IPS DF 19.7 (cell line): ENCODE data around the gene SEC31A.
"Not testable (repeated sequence)": the region's sequence is repeated elsewhere in the genome, so short reads cannot be mapped to it uniquely, and the experiment has no call there.

Source experiments
- DNase-seq: peaks from one replicate; pipeline ENCODE4 v3.0.0-alpha.2; 2013; ENCODE audit warnings: low read depth, low spot score

The SEC31A gene

DNA sequence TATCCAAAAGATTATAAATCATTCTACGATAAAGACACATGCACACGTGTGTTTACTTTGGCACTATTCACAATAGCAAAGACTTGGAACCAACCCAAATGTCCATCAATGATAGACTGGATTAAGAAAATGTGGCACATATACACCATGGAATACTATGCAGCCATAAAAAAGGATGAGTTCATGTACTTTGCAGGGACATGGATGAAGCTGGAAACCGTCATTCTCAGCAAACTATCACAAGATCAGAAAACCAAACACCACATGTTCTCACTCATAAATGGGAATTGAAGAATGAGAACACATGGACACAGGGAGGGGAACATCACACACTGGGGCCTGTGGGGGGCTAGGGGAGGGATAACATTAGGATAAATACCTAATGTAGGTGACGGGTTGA lies 57.9 kb downstream of the SEC31A start:
- DNase-seq = not testable (repeated sequence)

- DNase-seq = no peak
Measured at GRCh38 chr4:82825425-82825824, 65.5 kb downstream of the SEC31A start.

DNA sequence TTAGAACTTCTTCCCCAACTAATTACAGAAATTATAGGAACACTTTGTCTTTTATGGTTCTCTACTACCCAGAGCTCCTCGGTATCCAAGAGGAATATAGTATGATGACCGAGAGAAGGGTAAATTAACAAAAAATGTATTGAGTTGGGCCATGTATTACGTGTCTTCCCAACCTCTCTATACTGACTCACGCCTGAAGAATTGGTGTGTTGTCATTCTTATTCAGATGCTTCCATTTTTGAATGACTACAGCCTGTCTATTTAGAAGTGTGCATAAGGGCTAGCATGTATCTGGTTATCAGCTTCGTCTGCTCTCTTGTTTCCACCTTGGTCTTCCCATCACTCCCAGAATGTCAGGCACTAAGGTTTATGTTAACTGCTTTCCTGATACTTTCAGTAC lies 67.9 kb downstream of the SEC31A start:
- no peak for DNase-seq

- DNase-seq = no peak
Measured at GRCh38 chr4:82820689-82821088, 70.3 kb downstream of the SEC31A start.

DNA sequence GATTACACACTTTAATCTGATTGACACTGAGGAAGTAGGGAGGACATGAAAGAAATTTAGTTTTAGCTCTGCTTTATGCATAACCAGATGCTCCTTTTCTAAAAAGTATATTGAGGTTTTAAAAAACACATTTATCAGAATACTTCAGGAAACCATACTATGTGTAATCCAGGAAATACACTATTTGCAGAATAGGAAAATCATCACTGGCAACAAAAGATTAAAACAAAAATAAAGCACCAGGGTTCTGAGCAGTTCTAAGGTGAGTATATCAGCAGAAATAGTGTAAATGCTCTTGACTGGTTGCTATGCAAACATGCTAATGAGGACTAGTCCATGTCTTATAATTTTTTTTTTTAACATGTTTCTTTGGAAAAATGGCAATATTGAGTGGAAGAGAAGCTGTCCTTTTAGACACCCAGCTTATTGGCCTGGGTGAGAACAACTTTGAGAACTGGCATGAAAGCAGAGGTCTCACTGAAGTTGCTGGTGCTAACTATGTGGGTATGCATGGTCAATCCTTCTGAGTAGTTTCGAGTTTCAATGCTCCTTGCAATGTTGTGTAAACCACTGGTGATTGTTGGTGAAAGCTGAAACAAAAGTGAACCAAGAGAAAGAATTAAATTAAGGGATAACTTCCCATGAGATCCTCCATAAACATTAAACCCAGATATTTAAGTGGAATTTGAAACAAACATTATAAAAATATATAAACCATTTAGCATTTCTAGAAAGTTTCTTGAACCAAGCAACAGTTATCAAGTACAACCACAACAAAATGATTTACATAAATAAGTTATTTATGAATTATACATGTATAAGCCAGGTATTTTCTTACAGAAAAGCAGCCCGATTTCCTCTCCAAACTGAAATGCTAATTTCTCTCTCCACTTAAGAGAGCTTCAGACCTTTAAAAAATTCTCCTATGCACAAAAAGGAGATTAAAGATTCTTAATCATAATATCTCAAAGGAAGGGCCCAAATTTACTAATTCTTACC lies 72.0 kb downstream of the SEC31A start:
- no peak for DNase-seq

DNA sequence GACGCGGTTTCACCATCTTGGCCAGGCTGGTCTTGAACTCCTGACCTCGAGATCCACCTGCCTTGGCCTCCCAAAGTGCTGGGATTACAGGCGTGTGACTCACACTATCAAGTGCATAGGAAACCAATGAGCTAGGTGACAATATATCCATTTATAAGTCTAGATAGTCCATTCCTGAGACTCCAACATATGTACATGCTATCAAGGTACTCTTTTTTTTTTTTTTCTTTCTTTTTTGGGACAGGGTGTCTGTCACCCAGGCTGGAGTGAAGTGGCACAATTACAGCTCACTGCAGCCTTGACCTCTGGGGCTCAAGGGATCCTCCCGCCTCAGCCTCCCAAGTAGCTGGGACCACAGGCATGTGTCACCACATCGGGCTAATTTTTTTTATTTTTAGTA lies 74.1 kb downstream of the SEC31A start:
- not testable (repeated sequence) for DNase-seq

DNA sequence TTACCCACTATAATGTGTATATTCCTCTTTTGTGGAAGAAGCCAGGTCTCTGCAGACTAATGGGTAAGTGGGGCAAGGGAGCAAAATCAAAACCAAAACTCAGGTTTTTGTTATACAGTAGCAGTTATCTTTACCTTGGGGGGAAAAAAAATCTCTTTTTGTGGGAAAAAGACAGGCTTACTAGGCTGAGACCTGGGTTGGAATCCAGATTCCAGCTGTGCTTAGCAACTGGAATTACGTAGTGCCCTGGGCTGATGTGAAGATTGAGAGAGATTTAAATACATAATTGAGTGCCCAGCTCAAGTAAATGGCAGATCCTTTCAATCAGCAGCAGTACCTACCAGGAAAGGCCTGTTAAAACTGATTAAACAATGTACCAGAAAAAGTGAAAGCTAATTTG lies 76.9 kb downstream of the SEC31A start:
- no peak for DNase-seq

GRCh38 chr4:82811838-82812341 lies 79.1 kb downstream of the SEC31A start:
- no peak for DNase-seq

- DNase-seq = no peak
Measured at GRCh38 chr4:82811392-82811791, 79.6 kb downstream of the SEC31A start.

DNA sequence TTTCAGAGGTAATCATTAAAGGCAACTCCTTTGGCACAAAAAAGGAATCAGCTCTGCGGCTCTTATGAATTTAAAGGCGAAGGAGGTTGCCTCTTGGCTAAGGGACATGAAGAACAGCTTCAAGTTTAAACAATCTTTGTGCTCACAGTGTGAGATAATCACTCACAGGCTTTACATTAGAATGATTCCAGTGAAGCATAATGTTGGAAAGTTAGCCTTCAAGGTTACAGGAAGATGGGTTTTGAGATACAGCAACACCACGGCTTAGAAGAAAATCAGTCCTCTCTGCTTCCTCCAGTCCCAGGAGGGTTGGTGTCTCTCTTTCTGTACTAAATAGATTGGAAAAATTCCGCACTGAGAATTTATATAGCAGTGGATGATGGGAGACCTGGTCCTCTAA lies 80.8 kb downstream of the SEC31A start:
- no peak for DNase-seq

- no peak for DNase-seq
Measured at GRCh38 chr4:82809619-82810018, 81.3 kb downstream of the SEC31A start.

GRCh38 chr4:82803746-82804145 lies 87.2 kb downstream of the SEC31A start:
- no peak for DNase-seq

GRCh38 chr4:82802911-82803310 lies 88.0 kb downstream of the SEC31A start:
- no peak for DNase-seq

- DNase-seq = no peak
Measured at GRCh38 chr4:82801910-82802521, 88.9 kb downstream of the SEC31A start.

DNA sequence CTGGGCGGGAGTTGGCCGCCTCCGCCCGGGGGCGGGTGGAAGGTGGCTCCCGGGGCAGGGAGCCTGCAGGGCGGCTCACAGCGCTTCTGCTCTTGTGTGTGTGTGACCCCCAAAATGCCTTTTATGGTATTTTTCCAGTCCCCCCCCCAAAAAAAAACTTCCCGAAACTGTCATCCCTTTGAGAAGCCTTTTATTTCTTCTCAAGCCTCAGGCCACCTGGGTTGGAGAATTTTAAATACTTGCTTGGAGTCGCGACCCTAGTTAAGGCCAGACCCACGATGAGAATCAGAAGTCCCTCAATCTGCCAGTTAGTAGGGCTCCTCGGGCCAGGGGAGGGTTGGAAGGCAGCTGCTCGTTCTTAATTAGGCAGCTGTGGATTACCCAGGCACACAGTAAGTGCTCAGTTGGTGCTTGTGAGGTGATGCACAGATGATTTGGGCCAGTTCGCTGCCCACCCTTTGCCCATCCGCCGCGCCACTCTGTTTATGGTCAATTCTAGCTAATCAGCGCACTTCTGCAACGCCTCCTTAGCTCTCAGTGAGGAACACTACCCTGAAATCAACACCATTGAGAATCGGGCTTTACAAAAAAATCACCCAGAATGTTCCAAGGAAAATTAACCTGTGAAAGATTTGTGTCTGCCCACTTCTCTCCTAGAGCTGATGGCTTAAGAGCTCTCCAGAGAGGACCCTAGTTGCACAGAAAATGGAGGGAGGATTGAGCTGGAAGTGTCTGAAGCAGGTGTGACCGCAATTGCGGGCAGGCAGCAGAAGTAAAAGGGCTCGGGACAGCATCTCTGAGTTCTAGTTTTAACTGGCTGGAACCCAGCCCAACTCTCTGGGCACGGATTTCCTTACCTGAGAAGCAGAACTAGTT lies 91.7 kb downstream of the SEC31A start:
- DNase-seq = no peak

GRCh38 chr4:82798168-82799005 lies 92.6 kb downstream of the SEC31A start, which contains the start of gene SCD5:
TSS of gene SCD5 (minus strand) at chr4:82798796. CDS start at chr4:82798537, 259 bp downstream.
- DNase-seq = no peak

- DNase-seq = no peak
Measured at GRCh38 chr4:82797405-82798111, 93.4 kb downstream of the SEC31A start.

DNA sequence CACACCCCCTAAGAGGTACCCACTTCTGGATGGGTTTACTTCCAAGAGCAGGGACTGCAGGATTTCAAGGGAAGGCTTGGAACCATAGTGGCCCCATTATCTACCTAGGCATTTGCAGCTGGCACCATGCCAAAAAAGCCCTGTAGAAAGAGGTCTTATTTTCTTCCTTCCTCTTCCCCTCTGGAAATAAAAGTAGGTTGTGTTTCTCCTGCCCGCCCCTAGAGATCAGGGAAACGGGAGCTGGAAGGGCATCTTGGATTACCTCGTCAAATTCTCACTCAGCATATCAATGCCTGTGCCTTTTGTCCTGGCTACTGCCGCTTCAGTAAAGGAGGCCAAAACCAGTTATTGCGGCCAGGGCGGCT lies 93.9 kb downstream of the SEC31A start:
- DNase-seq = no peak

DNA sequence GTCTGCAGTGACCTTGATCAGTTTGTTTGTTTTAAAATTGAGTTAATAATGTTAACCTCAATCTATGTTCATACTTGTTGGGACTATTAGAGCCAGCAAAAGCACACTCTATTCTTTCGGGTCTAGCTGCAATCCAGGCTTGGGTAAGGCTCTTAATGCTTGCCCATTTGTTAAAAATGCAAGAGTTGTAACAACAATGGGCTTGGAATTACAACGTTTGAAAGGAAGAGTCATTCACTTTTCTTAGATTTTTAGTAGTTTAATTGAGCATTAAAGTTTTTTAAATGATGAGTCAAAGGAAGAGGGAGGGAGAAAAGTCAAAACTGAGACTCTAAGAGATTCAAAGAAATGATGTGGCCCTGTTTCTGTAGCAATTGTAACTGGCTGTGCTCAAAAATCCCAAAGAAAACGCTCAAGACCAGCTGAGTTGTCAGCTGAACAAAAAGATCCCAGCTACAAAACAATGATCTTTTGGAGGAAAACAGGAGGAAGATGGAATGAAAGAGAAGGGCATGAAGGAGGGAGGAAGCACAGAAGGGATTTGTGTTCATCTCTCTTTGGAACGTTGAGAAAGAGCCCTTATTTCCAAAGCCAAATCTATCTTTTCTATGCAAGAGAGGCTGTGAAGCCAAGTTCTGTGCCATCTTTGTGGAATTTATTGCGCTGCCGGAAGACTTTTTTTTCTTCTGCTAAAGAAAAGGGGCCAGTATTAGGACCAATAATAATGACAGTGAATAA lies 97.9 kb downstream of the SEC31A start:
- DNase-seq = no peak
